GM23338 (cell line): ENCODE results near the gene SEC16B. TPM values are rescaled to one million over a fixed set of nuclear protein-coding genes. Genes with fewer than 3 reads are reported as not detected.

Source experiments
- ATAC-seq: fragments of 200-7000 bp; cut with Tn5 transposase; 3 replicates; pipeline ENCODE4 v1.9.1; 2020
- DNase-seq: peaks from one replicate; pipeline ENCODE4 v3.0.0-alpha.2; 2015; ENCODE audit warnings: low spot score
- H2AFZ ChIP-seq: fragments of 200-600 bp; sonication (generic); 2 replicates; pipeline ENCODE4 v1.8.0; 2016; ENCODE audit warnings: antibody characterized with exemption, mild to moderate bottlenecking, moderate library complexity
- H3F3A ChIP-seq: fragments of 200-600 bp; sonication (generic); replicated peaks from 2 replicates; pipeline ENCODE4 v1.8.0; 2017; ENCODE audit warnings: antibody characterized with exemption, mixed run types, low read depth
- H3K27ac ChIP-seq: fragments of 200-600 bp; sonication (generic); 2 replicates; pipeline ENCODE4 v1.6.1; 2016; ENCODE audit warnings: low read depth
- H3K27me3 ChIP-seq: fragments of 200-600 bp; sonication (generic); 2 replicates; pipeline ENCODE4 v1.8.0; 2016; ENCODE audit warnings: mild to moderate bottlenecking, mixed run types, moderate library complexity; ENCODE audit not compliant: insufficient read depth
- H3K36me3 ChIP-seq: fragments of 200-600 bp; sonication (generic); 2 replicates; pipeline ENCODE4 v1.8.0; 2016; ENCODE audit warnings: mild to moderate bottlenecking; ENCODE audit not compliant: insufficient read depth
- H3K4me1 ChIP-seq: fragments of 200-600 bp; sonication (generic); 2 replicates; pipeline ENCODE4 v1.8.0; 2016; ENCODE audit warnings: mild to moderate bottlenecking, moderate library complexity; ENCODE audit not compliant: insufficient read depth
- H3K4me2 ChIP-seq: fragments of 200-600 bp; sonication (generic); 2 replicates; pipeline ENCODE4 v1.7.1; 2017; ENCODE audit warnings: mixed run types
- H3K4me3 ChIP-seq: fragments of 200-600 bp; sonication (generic); 2 replicates; pipeline ENCODE4 v1.6.1; 2016; ENCODE audit warnings: mixed run types
- H3K79me2 ChIP-seq: fragments of 200-600 bp; sonication (generic); replicated peaks from 2 replicates; pipeline ENCODE4 v1.8.0; 2017; ENCODE audit warnings: mild to moderate bottlenecking; ENCODE audit not compliant: insufficient read depth
- H3K9me2 ChIP-seq: fragments of 200-600 bp; sonication (generic); 2 replicates; pipeline ENCODE4 v1.8.0; 2017; ENCODE audit not compliant: insufficient read depth
- H4K20me1 ChIP-seq: fragments of 200-600 bp; sonication (generic); replicated peaks from 2 replicates; pipeline ENCODE4 v1.8.0; 2017; ENCODE audit warnings: mild to moderate bottlenecking; ENCODE audit not compliant: insufficient read depth
- H3K27ac Mint-ChIP-seq: 2 replicates; pipeline ENCODE4 v1.8.0; 2020; ENCODE audit warnings: inconsistent platforms, mild to moderate bottlenecking, moderate library complexity, mixed read lengths
- H3K27me3 Mint-ChIP-seq: 3 replicates; pipeline ENCODE4 v1.8.0; 2022; ENCODE audit warnings: low read depth, mild to moderate bottlenecking, moderate library complexity, mixed read lengths, inconsistent platforms; ENCODE audit not compliant: insufficient read depth, poor library complexity
- H3K36me3 Mint-ChIP-seq: 3 replicates; pipeline ENCODE4 v1.8.0; 2021; ENCODE audit warnings: low read depth, mild to moderate bottlenecking, inconsistent platforms, moderate library complexity, mixed read lengths
- H3K4me1 Mint-ChIP-seq: 3 replicates; pipeline ENCODE4 v1.8.0; 2020; ENCODE audit warnings: mild to moderate bottlenecking, inconsistent platforms, mixed read lengths
- H3K4me3 Mint-ChIP-seq: 3 replicates; pipeline ENCODE4 v1.8.0; 2021; ENCODE audit warnings: moderate library complexity, mild to moderate bottlenecking, inconsistent platforms, mixed read lengths
- H3K9me3 Mint-ChIP-seq: 3 replicates; pipeline ENCODE4 v1.8.0; 2020; ENCODE audit warnings: moderate library complexity, mild to moderate bottlenecking, inconsistent platforms, mixed read lengths
- CREB1 ChIP-seq: fragments of 250-450 bp; sonication (Bioruptor Pico); IDR thresholded peaks from 2 replicates; pipeline ENCODE4 v1.5.0; 2020; ENCODE audit warnings: low read depth, mild to moderate bottlenecking, moderate library complexity
- CTCF ChIP-seq, 2 experiments: fragments of 200-600 bp in 1 of 2; sonication (generic) in 1 of 2; conservative IDR thresholded peaks; 2 replicates each; pipeline versions ENCODE4 v1.5.1 to v1.6.1; 2016 to 2017; ENCODE audit warnings: antibody characterized with exemption in 2 of 2, low read depth in 2 of 2, mild to moderate bottlenecking in 2 of 2, moderate library complexity in 1 of 2
- EZH2 ChIP-seq: fragments of 200-600 bp; sonication (generic); IDR thresholded peaks from one replicate; pipeline ENCODE4 v1.8.0; 2017; ENCODE audit warnings: antibody characterized with exemption, mild to moderate bottlenecking, low read depth; ENCODE audit not compliant: unreplicated experiment
- JUNB ChIP-seq: IDR thresholded peaks from one replicate; pipeline ENCODE4 v1.6.1; 2016; ENCODE audit warnings: antibody characterized with exemption; ENCODE audit not compliant: unreplicated experiment
- NANOG ChIP-seq: IDR thresholded peaks from 2 replicates; pipeline ENCODE4 v1.6.1; 2016; ENCODE audit warnings: antibody characterized with exemption, borderline replicate concordance
- POLR2AphosphoS5 ChIP-seq: IDR thresholded peaks from 2 replicates; pipeline ENCODE4 v1.6.1; 2016; ENCODE audit warnings: antibody characterized with exemption, low read depth
- REST ChIP-seq: IDR thresholded peaks from one replicate; pipeline ENCODE4 v1.6.1; 2018; ENCODE audit warnings: antibody characterized with exemption; ENCODE audit not compliant: unreplicated experiment
- STAT1 ChIP-seq: IDR thresholded peaks from one replicate; pipeline ENCODE4 v1.6.1; 2016; ENCODE audit warnings: antibody characterized with exemption; ENCODE audit not compliant: unreplicated experiment
- ZNF114 ChIP-seq: fragments of 250-450 bp; sonication (Bioruptor Pico); IDR thresholded peaks from 2 replicates; pipeline ENCODE4 v1.5.0; 2020; ENCODE audit warnings: mild to moderate bottlenecking, moderate library complexity
- ZNF331 ChIP-seq: fragments of 250-450 bp; sonication (Bioruptor Pico); IDR thresholded peaks from 2 replicates; pipeline ENCODE4 v1.5.0; 2020; ENCODE audit warnings: low read depth, mild to moderate bottlenecking, moderate library complexity
- ZNF462 ChIP-seq: fragments of 250-450 bp; sonication (Bioruptor Pico); IDR thresholded peaks from 2 replicates; pipeline ENCODE4 v1.5.0; 2020; ENCODE audit warnings: mild to moderate bottlenecking, moderate library complexity
- polyA plus RNA-seq: library from polyadenylated mRNA; unstranded; fragments of >200 nt; fragmentation: Nextera tagmentation; extraction: Ambion mirVana; gene quantifications from 2 replicates; pipeline ENCODE4 v1.2.1, GENCODE V29; 2016
- total RNA-seq: library from RNA; depleted of rRNA; stranded (reverse); fragments of >200 nt; shearing (Covaris generic); gene quantifications from 2 replicates; pipeline ENCODE4 v1.2.3, GENCODE V29; 2014

SEC16B gene
- total and polyA plus RNA-seq, 2 experiments from 2014 or later = 0.29 to 1.2 TPM

- H3K36me3 Mint-ChIP-seq = no peaks in the 10 kb centered on the region
- Histone ChIP-seq H3K4me3 (no peak overlapping the region), H3K79me2 (no peaks in the 10 kb centered on the region), H3K4me2 (no peak overlapping the region), H4K20me1 (no peaks in the 10 kb centered on the region), H3K36me3 (no peaks in the 10 kb centered on the region), H3K9me2 (0 out of 2 replicates have a peak, but pooled peaks cover 6% of the 10 kb centered on the region), H2AFZ (no peak overlapping the region), H3K27ac (no peak overlapping the region), H3F3A (no peaks in the 10 kb centered on the region), H3K27me3 (no peaks in the 10 kb centered on the region), H3K4me1 (peaks cover 9% of the 10 kb centered on the region)
- TF ChIP-seq ZNF462 (CRISPR knock-in tag) = no peak
- TF ChIP-seq REST = no peak
- TF ChIP-seq POLR2AphosphoS5 = no peak
- TF ChIP-seq EZH2 = no peak
- no peak for TF ChIP-seq ZNF114 (CRISPR knock-in tag)
- no peak for TF ChIP-seq STAT1
- TF ChIP-seq CTCF (conservative IDR thresholded peaks at IDR 0.05; ENCODE audit: low read depth in 2 of 2) = no peak
- TF ChIP-seq NANOG = no peak
- no peak for TF ChIP-seq CREB1
- TF ChIP-seq ZNF331 = no peak
- no peak for TF ChIP-seq JUNB
- DNase-seq (no peak), ATAC-seq (no peak)
- H3K27ac Mint-ChIP-seq = no peak overlapping the region
- H3K4me3 Mint-ChIP-seq = no peak overlapping the region
- peaks cover 15% of the 10 kb centered on the region; the same call in 2 of the 3 replicates for H3K4me1 Mint-ChIP-seq
- H3K9me3 Mint-ChIP-seq = no peaks in the 10 kb centered on the region
- H3K27me3 Mint-ChIP-seq = peaks cover 2% of the 10 kb centered on the region
These were observed 37.7 kb downstream of the SEC16B start for GRCh38 chr1:177932123-177932522.
